Breast epithelium (tissue), 3 donors: ENCODE data around the gene PLOD2.

Experiments
- POLR2A ChIP-seq: fragments of 450-650 bp; IDR thresholded peaks from one replicate; pipeline ENCODE4 v1.6.1; 2016; ENCODE audit warnings: antibody characterized with exemption, mild to moderate bottlenecking, moderate library complexity
- TF ChIP-seq, protein P1 (sequence below), 3 donors: fragments of 450-650 bp; IDR thresholded peaks; one replicate each; pipeline ENCODE4 v1.5.1; 2016 to 2017; ENCODE audit warnings: antibody characterized with exemption in 3 of 3, mild to moderate bottlenecking in 3 of 3, moderate library complexity in 3 of 3

GRCh38 chr3:146156666-146157314 lies 4.2 kb downstream of the PLOD2 start:
- TF ChIP-seq, protein P1, sequence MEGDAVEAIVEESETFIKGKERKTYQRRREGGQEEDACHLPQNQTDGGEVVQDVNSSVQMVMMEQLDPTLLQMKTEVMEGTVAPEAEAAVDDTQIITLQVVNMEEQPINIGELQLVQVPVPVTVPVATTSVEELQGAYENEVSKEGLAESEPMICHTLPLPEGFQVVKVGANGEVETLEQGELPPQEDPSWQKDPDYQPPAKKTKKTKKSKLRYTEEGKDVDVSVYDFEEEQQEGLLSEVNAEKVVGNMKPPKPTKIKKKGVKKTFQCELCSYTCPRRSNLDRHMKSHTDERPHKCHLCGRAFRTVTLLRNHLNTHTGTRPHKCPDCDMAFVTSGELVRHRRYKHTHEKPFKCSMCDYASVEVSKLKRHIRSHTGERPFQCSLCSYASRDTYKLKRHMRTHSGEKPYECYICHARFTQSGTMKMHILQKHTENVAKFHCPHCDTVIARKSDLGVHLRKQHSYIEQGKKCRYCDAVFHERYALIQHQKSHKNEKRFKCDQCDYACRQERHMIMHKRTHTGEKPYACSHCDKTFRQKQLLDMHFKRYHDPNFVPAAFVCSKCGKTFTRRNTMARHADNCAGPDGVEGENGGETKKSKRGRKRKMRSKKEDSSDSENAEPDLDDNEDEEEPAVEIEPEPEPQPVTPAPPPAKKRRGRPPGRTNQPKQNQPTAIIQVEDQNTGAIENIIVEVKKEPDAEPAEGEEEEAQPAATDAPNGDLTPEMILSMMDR (IDR thresholded peaks at IDR 0.05): no peak
- no peak for TF ChIP-seq POLR2A
